ENCODE data around the gene SPDEF. TPM values are rescaled to one million over a fixed set of nuclear protein-coding genes. Genes with fewer than 3 reads are reported as not detected.

Gene SPDEF
- total and polyA plus RNA-seq, 2 donors from 2014 or later: 0.19 TPM; not detected in 1

- peak overlapping the region in 1 of 3 donors; percentile 46 for H3K4me3 ChIP-seq (ENCODE audit: low read length in 3 of 3)
- H3K4me1 ChIP-seq (ENCODE audit: control insufficient read depth in 2 of 3, insufficient read depth in 2 of 3, low read depth in 1 of 3, low read length in 3 of 3): peaks cover 0 to 2% (median 0%) of the 10 kb centered on the region in 3 donors
- TF ChIP-seq CTCF (IDR thresholded peaks at IDR 0.05; ENCODE audit: borderline replicate concordance, extremely low read depth, insufficient read depth): no peak
- no peaks in the 10 kb centered on the region for H3K9me3 ChIP-seq (ENCODE audit: control insufficient read depth in 2 of 3, insufficient read depth in 1 of 3, low read length in 3 of 3)
- no peaks in the 10 kb centered on the region for H3K36me3 ChIP-seq (ENCODE audit: control insufficient read depth in 2 of 3, insufficient read depth in 3 of 3, low read length in 3 of 3)
- H3K27me3 ChIP-seq (ENCODE audit: control insufficient read depth, insufficient read depth, low read length): no peaks in the 10 kb centered on the region
- H3K9ac ChIP-seq (ENCODE audit: low read length in 3 of 3): no peak overlapping the region
- DNase-seq: peak in 1 of 5 donors; percentile 55
- intact Hi-C loops (cut with DNase I): no loop called here
- no peak overlapping the region for H3K27ac ChIP-seq (ENCODE audit: low read depth in 2 of 2, low read length in 2 of 2)
- FAIRE-seq: no peak
These were observed 23.9 kb downstream of the SPDEF start for GRCh38 chr6:34532230-34532629.

- FAIRE-seq (no peak), DNase-seq (peak; percentile 72 to 93 (median 91))
- no peaks in the 10 kb centered on the region for H3K27me3 ChIP-seq (ENCODE audit: control insufficient read depth, insufficient read depth, low read length)
- H3K9ac ChIP-seq (ENCODE audit: low read length in 3 of 3): no peak overlapping the region
- no peak overlapping the region for H3K27ac ChIP-seq (ENCODE audit: low read depth in 2 of 2, low read length in 2 of 2)
- no peaks in the 10 kb centered on the region for H3K9me3 ChIP-seq (ENCODE audit: control insufficient read depth in 2 of 3, insufficient read depth in 1 of 3, low read length in 3 of 3)
- intact Hi-C loops (cut with DNase I): no loop called here
- peaks cover 0 to 3% (median 0%) of the 10 kb centered on the region in 3 donors for H3K4me1 ChIP-seq (ENCODE audit: control insufficient read depth in 2 of 3, insufficient read depth in 2 of 3, low read depth in 1 of 3, low read length in 3 of 3)
- peak overlapping the region in 1 of 3 donors; percentile 46 for H3K4me3 ChIP-seq (ENCODE audit: low read length in 3 of 3)
- H3K36me3 ChIP-seq (ENCODE audit: control insufficient read depth in 2 of 3, insufficient read depth in 3 of 3, low read length in 3 of 3): no peaks in the 10 kb centered on the region
- no peak for TF ChIP-seq CTCF (IDR thresholded peaks at IDR 0.05; ENCODE audit: borderline replicate concordance, extremely low read depth, insufficient read depth)
These were observed 24.4 kb downstream of the SPDEF start for GRCh38 chr6:34531580-34532201.

GRCh38 chr6:34530753-34531365 is 25.3 kb downstream of the SPDEF start:
- no peaks in the 10 kb centered on the region for H3K36me3 ChIP-seq (ENCODE audit: control insufficient read depth in 2 of 3, insufficient read depth in 3 of 3, low read length in 3 of 3)
- FAIRE-seq (no peak), DNase-seq (no peak)
- H3K27me3 ChIP-seq (ENCODE audit: control insufficient read depth, insufficient read depth, low read length): no peaks in the 10 kb centered on the region
- no peaks in the 10 kb centered on the region for H3K9me3 ChIP-seq (ENCODE audit: control insufficient read depth in 2 of 3, insufficient read depth in 1 of 3, low read length in 3 of 3)
- intact Hi-C loops (cut with DNase I): no loop called here
- H3K4me1 ChIP-seq (ENCODE audit: control insufficient read depth in 2 of 3, insufficient read depth in 2 of 3, low read depth in 1 of 3, low read length in 3 of 3): peaks cover 0 to 5% (median 0%) of the 10 kb centered on the region in 3 donors
- H3K27ac ChIP-seq (ENCODE audit: low read depth in 2 of 2, low read length in 2 of 2): no peak overlapping the region
- H3K9ac ChIP-seq (ENCODE audit: low read length in 3 of 3): no peak overlapping the region
- no peak overlapping the region for H3K4me3 ChIP-seq (ENCODE audit: low read length in 3 of 3)
- no peak for TF ChIP-seq CTCF (IDR thresholded peaks at IDR 0.05; ENCODE audit: borderline replicate concordance, extremely low read depth, insufficient read depth)

Measured in kidney (tissue), 14 donors.